Caco-2 (cell line): ENCODE results near the gene RNGTT. TPM values are rescaled to one million over a fixed set of nuclear protein-coding genes. Genes with fewer than 3 reads are reported as not detected.

Experiments used
- BruUV-seq: library from RNA; stranded (reverse); fragments of 400-500 nt; replicated peaks from 2 replicates; lab custom pipeline; 2021; lab: Mats Ljungman, UMichigan
- CTCF ChIA-PET: fragments of 300-600 bp; sonication (Branson Sonifier 250); formaldehyde crosslinking; loops from one replicate; lab custom pipeline; 2022; ENCODE audit warnings: antibody characterized with exemption; lab: Charles Lee
- POLR2A ChIA-PET: fragments of 300-600 bp; sonication (Branson Sonifier 250); formaldehyde crosslinking; loops from one replicate; lab custom pipeline; 2022; ENCODE audit warnings: antibody characterized with exemption; lab: Charles Lee
- DNase-seq, 2 experiments: peaks; one replicate each; pipeline versions ENCODE4 v3.0.0 to v3.0.0-alpha.2; 2020 to 2022
- H3K27me3 ChIP-seq: replicated peaks from 2 replicates; pipeline ENCODE4 v1.6.0; 2011; ENCODE audit warnings: low read length; ENCODE audit not compliant: control insufficient read depth, insufficient read depth
- H3K36me3 ChIP-seq: 2 replicates; pipeline ENCODE4 v1.5.1; 2011; ENCODE audit warnings: low read length; ENCODE audit not compliant: control insufficient read depth, insufficient read depth
- H3K4me1 ChIP-seq: fragments of 250-450 bp; sonication (Bioruptor Pico); 2 replicates; pipeline ENCODE4 v1.5.1; 2020; ENCODE audit warnings: mild to moderate bottlenecking
- H3K4me3 ChIP-seq: 2 replicates; pipeline ENCODE4 v1.5.1; 2011; ENCODE audit warnings: low read depth, mild to moderate bottlenecking, control low read depth, low read length
- H3K9me3 ChIP-seq: fragments of 250-450 bp; sonication (Bioruptor Pico); 2 replicates; pipeline ENCODE4 v1.5.1; 2020; ENCODE audit warnings: mild to moderate bottlenecking, moderate library complexity
- H3K27ac Mint-ChIP-seq: one replicate; pipeline ENCODE4 v1.8.0; 2022; ENCODE audit warnings: mixed read lengths; ENCODE audit not compliant: unreplicated experiment
- H3K27me3 Mint-ChIP-seq: one replicate; pipeline ENCODE4 v1.8.0; 2022; ENCODE audit warnings: mixed read lengths; ENCODE audit not compliant: insufficient read depth, unreplicated experiment
- H3K36me3 Mint-ChIP-seq: one replicate; pipeline ENCODE4 v1.8.0; 2022; ENCODE audit warnings: mild to moderate bottlenecking, mixed read lengths; ENCODE audit not compliant: insufficient read depth, unreplicated experiment
- H3K4me1 Mint-ChIP-seq: one replicate; pipeline ENCODE4 v1.8.0; 2022; ENCODE audit warnings: low read depth, mixed read lengths; ENCODE audit not compliant: unreplicated experiment
- H3K4me3 Mint-ChIP-seq: one replicate; pipeline ENCODE4 v1.8.0; 2022; ENCODE audit warnings: mild to moderate bottlenecking, moderate library complexity, mixed read lengths; ENCODE audit not compliant: unreplicated experiment
- H3K9me3 Mint-ChIP-seq: one replicate; pipeline ENCODE4 v1.8.0; 2022; ENCODE audit warnings: mixed read lengths; ENCODE audit not compliant: unreplicated experiment
- intact Hi-C: fragments of 100-400 bp; cut with micrococcal nuclease; formaldehyde crosslinking; loops from one replicate; pipeline ENCODE4 v1.10.0; 2022; ENCODE audit not compliant: unreplicated experiment
- total RNA-seq: library from RNA; stranded (reverse); gene quantifications from 2 replicates; pipeline ENCODE4 v1.2.3, GENCODE V29; 2022
- TF ChIP-seq, protein P1 (sequence below), 2 experiments: fragments of 200-600 bp in 1 of 2; IDR thresholded peaks; 1 replicate in 1 of 2; 2 replicates in 1 of 2; pipeline versions ENCODE4 v1.5.1 to v1.8.0; 2011 to 2022; ENCODE audit warnings: antibody characterized with exemption in 1 of 2, control low read depth in 1 of 2, inconsistent platforms in 1 of 2, low read depth in 1 of 2, low read length in 1 of 2, mild to moderate bottlenecking in 1 of 2, moderate library complexity in 1 of 2; ENCODE audit not compliant: insufficient read depth in 1 of 2, severe bottlenecking in 1 of 2, unreplicated experiment in 1 of 2

The RNGTT gene
- total RNA-seq, 1 experiment from 2014 or later = 17.7 TPM

DNA sequence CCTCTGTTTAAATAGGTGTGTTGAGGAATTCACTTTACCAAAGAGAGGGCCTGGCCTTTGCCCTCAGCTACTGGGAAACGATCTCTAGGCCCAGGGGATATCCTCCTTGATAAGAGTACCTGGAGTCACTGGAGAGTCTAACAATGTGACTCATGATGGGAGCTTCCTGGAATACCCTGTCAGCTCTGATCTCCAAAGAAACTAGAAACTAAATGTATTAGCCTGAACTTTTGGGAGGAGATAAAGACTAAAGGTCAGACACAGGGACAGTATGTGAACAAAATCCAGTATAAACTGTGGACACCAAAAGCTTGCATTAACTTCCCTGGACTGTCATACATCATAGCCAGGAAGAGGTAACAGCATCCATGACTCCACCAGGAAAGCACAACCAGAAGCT lies 148.5 kb downstream of the RNGTT start:
- CTCF ChIA-PET = no interaction called here
- Histone ChIP-seq H3K4me3 (no peak overlapping the region), H3K9me3 (no peaks in the 10 kb centered on the region), H3K27me3 (no peaks in the 10 kb centered on the region), H3K36me3 (no peaks in the 10 kb centered on the region), H3K4me1 (peaks cover 22% of the 10 kb centered on the region; the same call in 1 of the 2 replicates)
- H3K4me1 Mint-ChIP-seq = peaks cover 10% of the 10 kb centered on the region
- peak in 1 of 2 experiments; percentile 5 for DNase-seq
- H3K27me3 Mint-ChIP-seq = no peaks in the 10 kb centered on the region
- TF ChIP-seq, protein P1, sequence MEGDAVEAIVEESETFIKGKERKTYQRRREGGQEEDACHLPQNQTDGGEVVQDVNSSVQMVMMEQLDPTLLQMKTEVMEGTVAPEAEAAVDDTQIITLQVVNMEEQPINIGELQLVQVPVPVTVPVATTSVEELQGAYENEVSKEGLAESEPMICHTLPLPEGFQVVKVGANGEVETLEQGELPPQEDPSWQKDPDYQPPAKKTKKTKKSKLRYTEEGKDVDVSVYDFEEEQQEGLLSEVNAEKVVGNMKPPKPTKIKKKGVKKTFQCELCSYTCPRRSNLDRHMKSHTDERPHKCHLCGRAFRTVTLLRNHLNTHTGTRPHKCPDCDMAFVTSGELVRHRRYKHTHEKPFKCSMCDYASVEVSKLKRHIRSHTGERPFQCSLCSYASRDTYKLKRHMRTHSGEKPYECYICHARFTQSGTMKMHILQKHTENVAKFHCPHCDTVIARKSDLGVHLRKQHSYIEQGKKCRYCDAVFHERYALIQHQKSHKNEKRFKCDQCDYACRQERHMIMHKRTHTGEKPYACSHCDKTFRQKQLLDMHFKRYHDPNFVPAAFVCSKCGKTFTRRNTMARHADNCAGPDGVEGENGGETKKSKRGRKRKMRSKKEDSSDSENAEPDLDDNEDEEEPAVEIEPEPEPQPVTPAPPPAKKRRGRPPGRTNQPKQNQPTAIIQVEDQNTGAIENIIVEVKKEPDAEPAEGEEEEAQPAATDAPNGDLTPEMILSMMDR (IDR thresholded peaks at IDR 0.05; ENCODE audit: insufficient read depth in 1 of 2, low read depth in 1 of 2, low read length in 1 of 2, severe bottlenecking in 1 of 2, unreplicated experiment in 1 of 2) = no peak
- no peak overlapping the region for H3K4me3 Mint-ChIP-seq
- POLR2A ChIA-PET = no interaction called here
- no TSS peak for BruUV-seq
- no peak overlapping the region for H3K27ac Mint-ChIP-seq
- intact Hi-C loops = no loop called here
- no peaks in the 10 kb centered on the region for H3K9me3 Mint-ChIP-seq
- H3K36me3 Mint-ChIP-seq = no peaks in the 10 kb centered on the region

DNA sequence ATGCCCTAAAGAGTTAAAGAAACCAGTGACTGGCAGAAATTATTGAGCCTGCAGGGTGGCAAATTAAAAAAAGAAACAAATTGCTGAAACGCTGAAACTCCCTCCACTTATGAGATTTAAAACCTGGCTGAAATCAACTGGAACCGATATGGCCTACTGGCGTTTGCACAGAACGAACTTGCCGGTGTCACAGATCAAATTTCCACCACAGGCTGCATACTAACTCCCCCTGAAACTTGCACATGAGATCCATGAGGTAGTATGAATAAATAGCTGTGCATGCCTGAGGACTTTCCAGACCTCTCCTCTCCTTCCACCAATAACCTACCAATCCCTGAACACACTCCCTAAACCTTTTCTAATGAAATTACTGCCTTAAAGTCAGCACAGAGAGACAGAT lies 150.4 kb downstream of the RNGTT start:
- H3K36me3 Mint-ChIP-seq = no peaks in the 10 kb centered on the region
- no peaks in the 10 kb centered on the region for H3K36me3 ChIP-seq
- POLR2A ChIA-PET = no interaction called here
- no peak overlapping the region for H3K4me3 ChIP-seq
- CTCF ChIA-PET = no interaction called here
- TF ChIP-seq, protein P1 (IDR thresholded peaks at IDR 0.05; ENCODE audit: insufficient read depth in 1 of 2, low read depth in 1 of 2, low read length in 1 of 2, severe bottlenecking in 1 of 2, unreplicated experiment in 1 of 2) = no peak
- H3K27me3 ChIP-seq = no peaks in the 10 kb centered on the region
- no peak overlapping the region for H3K27ac Mint-ChIP-seq
- peaks cover 22% of the 10 kb centered on the region; the same call in 1 of the 2 replicates for H3K4me1 ChIP-seq
- intact Hi-C loops = no loop called here
- no peak for DNase-seq
- H3K4me3 Mint-ChIP-seq = no peak overlapping the region
- BruUV-seq = no TSS peak
- no peaks in the 10 kb centered on the region for H3K9me3 Mint-ChIP-seq
- peaks cover 4% of the 10 kb centered on the region; the same call in 1 of the 2 replicates for H3K9me3 ChIP-seq
- H3K4me1 Mint-ChIP-seq = peaks cover 10% of the 10 kb centered on the region
- H3K27me3 Mint-ChIP-seq = no peaks in the 10 kb centered on the region

DNA sequence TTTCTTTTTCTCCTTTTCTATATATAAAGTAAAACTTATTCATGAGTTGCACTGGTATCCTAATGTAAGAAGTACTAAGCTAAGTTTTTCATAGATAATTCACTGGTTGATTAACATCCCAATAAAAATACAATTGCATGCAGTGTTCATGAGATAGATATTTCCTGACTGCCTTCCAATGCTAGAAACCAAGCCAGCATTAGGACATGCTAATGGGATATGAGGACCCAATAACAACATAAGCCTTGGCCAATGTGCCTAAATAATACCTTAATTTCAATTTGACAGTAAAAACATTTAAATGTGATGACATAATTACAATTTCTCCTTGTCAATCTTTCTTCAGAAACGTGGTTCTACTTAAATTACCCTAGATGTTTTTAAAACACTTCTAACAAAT lies 152.7 kb downstream of the RNGTT start:
- Mint-ChIP-seq H3K4me3 (no peak overlapping the region), H3K4me1 (peaks cover 10% of the 10 kb centered on the region), H3K27me3 (no peaks in the 10 kb centered on the region), H3K9me3 (peaks cover 15% of the 10 kb centered on the region), H3K36me3 (peaks cover 14% of the 10 kb centered on the region), H3K27ac (no peak overlapping the region)
- intact Hi-C loops = no loop called here
- DNase-seq = no peak
- CTCF ChIA-PET = no interaction called here
- no peaks in the 10 kb centered on the region for H3K27me3 ChIP-seq
- TF ChIP-seq, protein P1 (IDR thresholded peaks at IDR 0.05; ENCODE audit: insufficient read depth in 1 of 2, low read depth in 1 of 2, low read length in 1 of 2, severe bottlenecking in 1 of 2, unreplicated experiment in 1 of 2) = no peak
- POLR2A ChIA-PET = no interaction called here
- H3K4me1 ChIP-seq = peaks cover 16% of the 10 kb centered on the region; the same call in 1 of the 2 replicates
- no peak overlapping the region for H3K4me3 ChIP-seq
- no TSS peak for BruUV-seq
- peaks cover 7% of the 10 kb centered on the region; the same call in 1 of the 2 replicates for H3K9me3 ChIP-seq
- H3K36me3 ChIP-seq = 0 out of 2 replicates have a peak, but pooled peaks cover 2% of the 10 kb centered on the region
